Endothelial cell of umbilical vein (primary cell): ENCODE results near the gene UBE3D.
"Not testable (repeated sequence)": the region's sequence is repeated elsewhere in the genome, so short reads cannot be mapped to it uniquely, and the experiment has no call there.

ENCODE experiments used
- EZH2 ChIP-seq: IDR thresholded peaks from 2 replicates; pipeline ENCODE4 v1.6.1; 2012; ENCODE audit warnings: borderline replicate concordance, low read depth, mild to moderate bottlenecking, moderate library complexity, low read length, inconsistent platforms; ENCODE audit not compliant: severe bottlenecking
- MYC ChIP-seq: IDR thresholded peaks from one replicate; pipeline ENCODE4 v1.6.1; 2011; ENCODE audit warnings: mild to moderate bottlenecking, low read depth, low read length
- POLR2A ChIP-seq: IDR thresholded peaks from 2 replicates; pipeline ENCODE4 v1.6.1; 2012; ENCODE audit warnings: low read depth, mild to moderate bottlenecking, control low read depth, low read length
- POLR2AphosphoS5 ChIP-seq: IDR thresholded peaks from 2 replicates; pipeline ENCODE4 v1.6.1; 2012; ENCODE audit warnings: low read depth, mild to moderate bottlenecking, control low read depth, low read length, moderate library complexity; ENCODE audit not compliant: insufficient read depth
- TF ChIP-seq, protein P1 (sequence below), 2 donors: IDR thresholded peaks; 1 replicate in 1 of 2; 2 replicates in 1 of 2; pipeline ENCODE4 v1.5.1; 2011; ENCODE audit warnings: low read length in 2 of 2, mild to moderate bottlenecking in 2 of 2, moderate library complexity in 2 of 2, control low read depth in 1 of 2, inconsistent platforms in 1 of 2, low read depth in 1 of 2; ENCODE audit not compliant: insufficient read depth in 1 of 2; ENCODE audit errors: extremely low read depth in 1 of 2

DNA sequence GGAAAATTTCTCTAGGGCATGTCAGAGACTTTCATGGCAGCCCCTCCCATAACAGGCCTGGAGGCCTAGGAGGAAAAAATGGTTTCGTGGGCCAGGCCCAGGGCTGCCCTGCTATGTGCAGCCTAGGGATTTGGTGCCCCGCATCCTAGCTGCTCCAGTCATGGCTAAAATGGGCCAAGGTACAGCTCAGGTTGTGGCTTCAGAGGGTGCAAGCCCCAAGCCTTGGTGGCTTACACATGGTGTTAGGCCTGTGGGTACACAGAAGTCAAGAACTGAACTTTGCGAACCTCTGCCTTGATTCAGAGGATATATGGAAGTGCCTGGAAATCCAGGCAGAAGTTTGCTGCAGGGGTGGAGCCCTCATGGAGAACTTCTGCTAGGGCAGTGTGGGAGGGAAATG is 134.7 kb downstream of the UBE3D start:
- TF ChIP-seq, protein P1, sequence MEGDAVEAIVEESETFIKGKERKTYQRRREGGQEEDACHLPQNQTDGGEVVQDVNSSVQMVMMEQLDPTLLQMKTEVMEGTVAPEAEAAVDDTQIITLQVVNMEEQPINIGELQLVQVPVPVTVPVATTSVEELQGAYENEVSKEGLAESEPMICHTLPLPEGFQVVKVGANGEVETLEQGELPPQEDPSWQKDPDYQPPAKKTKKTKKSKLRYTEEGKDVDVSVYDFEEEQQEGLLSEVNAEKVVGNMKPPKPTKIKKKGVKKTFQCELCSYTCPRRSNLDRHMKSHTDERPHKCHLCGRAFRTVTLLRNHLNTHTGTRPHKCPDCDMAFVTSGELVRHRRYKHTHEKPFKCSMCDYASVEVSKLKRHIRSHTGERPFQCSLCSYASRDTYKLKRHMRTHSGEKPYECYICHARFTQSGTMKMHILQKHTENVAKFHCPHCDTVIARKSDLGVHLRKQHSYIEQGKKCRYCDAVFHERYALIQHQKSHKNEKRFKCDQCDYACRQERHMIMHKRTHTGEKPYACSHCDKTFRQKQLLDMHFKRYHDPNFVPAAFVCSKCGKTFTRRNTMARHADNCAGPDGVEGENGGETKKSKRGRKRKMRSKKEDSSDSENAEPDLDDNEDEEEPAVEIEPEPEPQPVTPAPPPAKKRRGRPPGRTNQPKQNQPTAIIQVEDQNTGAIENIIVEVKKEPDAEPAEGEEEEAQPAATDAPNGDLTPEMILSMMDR (IDR thresholded peaks at IDR 0.05; ENCODE audit: extremely low read depth in 1 of 2, insufficient read depth in 1 of 2, low read depth in 1 of 2, low read length in 2 of 2), result not testable (repeated sequence)
- TF ChIP-seq MYC, POLR2A, POLR2AphosphoS5, EZH2: not testable (repeated sequence)
